H9 (cell line): ENCODE results near the gene MYLK. TPM values are rescaled to one million over a fixed set of nuclear protein-coding genes. Genes with fewer than 3 reads are reported as not detected.

Source experiments
- DNase-seq: peaks from one replicate; pipeline ENCODE4 v3.0.0-alpha.2; 2017
- H2AFZ ChIP-seq: one replicate; pipeline ENCODE4 v1.6.1; 2013; ENCODE audit warnings: mild to moderate bottlenecking, low read length, control low read depth, moderate library complexity
- H2AK5ac ChIP-seq: 2 replicates; pipeline ENCODE4 v1.6.1; 2013; ENCODE audit warnings: low read length, control low read depth, mixed read lengths; ENCODE audit not compliant: insufficient read length
- H2BK120ac ChIP-seq: one replicate; pipeline ENCODE4 v1.6.1; 2013; ENCODE audit warnings: low read depth, mild to moderate bottlenecking, low read length, control low read depth, inconsistent platforms; ENCODE audit not compliant: poor library complexity, severe bottlenecking
- H2BK12ac ChIP-seq: 2 replicates; pipeline ENCODE4 v1.6.1; 2013; ENCODE audit warnings: low read length, control low read depth, mixed read lengths, low read depth; ENCODE audit not compliant: insufficient read length
- H2BK15ac ChIP-seq: 2 replicates; pipeline ENCODE4 v1.6.1; 2013; ENCODE audit warnings: low read depth, low read length, control low read depth
- H2BK20ac ChIP-seq: one replicate; pipeline ENCODE4 v1.6.1; 2013; ENCODE audit warnings: low read depth, mild to moderate bottlenecking, low read length, control low read depth, inconsistent platforms; ENCODE audit not compliant: poor library complexity, severe bottlenecking
- H2BK5ac ChIP-seq: 2 replicates; pipeline ENCODE4 v1.6.1; 2013; ENCODE audit warnings: low read length, control low read depth, mixed read lengths; ENCODE audit not compliant: insufficient read length
- H3K14ac ChIP-seq: 2 replicates; pipeline ENCODE4 v1.6.1; 2013; ENCODE audit warnings: low read length, control low read depth; ENCODE audit not compliant: insufficient read depth
- H3K18ac ChIP-seq: 2 replicates; pipeline ENCODE4 v1.6.1; 2013; ENCODE audit warnings: low read depth, mild to moderate bottlenecking, mixed read lengths, low read length, control low read depth; ENCODE audit not compliant: insufficient read length
- H3K23ac ChIP-seq: 2 replicates; pipeline ENCODE4 v1.6.1; 2013; ENCODE audit warnings: low read length, control low read depth, mixed read lengths, low read depth; ENCODE audit not compliant: insufficient read length
- H3K23me2 ChIP-seq: 2 replicates; pipeline ENCODE4 v1.6.1; 2013; ENCODE audit warnings: low read depth, mild to moderate bottlenecking, mixed read lengths, low read length, control low read depth; ENCODE audit not compliant: insufficient read length, poor library complexity, severe bottlenecking
- H3K27ac ChIP-seq: 2 replicates; pipeline ENCODE4 v1.5.1; 2013; ENCODE audit warnings: low read length, control low read depth, mixed read lengths, low read depth; ENCODE audit not compliant: insufficient read length
- H3K27me3 ChIP-seq: 2 replicates; pipeline ENCODE4 v1.6.1; 2013; ENCODE audit warnings: low read length, control low read depth, inconsistent platforms; ENCODE audit not compliant: insufficient read depth
- H3K4ac ChIP-seq: 2 replicates; pipeline ENCODE4 v1.6.1; 2013; ENCODE audit warnings: low read depth, mild to moderate bottlenecking, control low read depth, inconsistent platforms, low read length, moderate library complexity
- H3K4me1 ChIP-seq: 2 replicates; pipeline ENCODE4 v1.6.1; 2013; ENCODE audit warnings: low read length, control low read depth, inconsistent platforms; ENCODE audit not compliant: insufficient read depth
- H3K4me2 ChIP-seq: 2 replicates; pipeline ENCODE4 v1.6.1; 2013; ENCODE audit warnings: low read length, control low read depth, mixed read lengths; ENCODE audit not compliant: insufficient read length, insufficient read depth
- H3K56ac ChIP-seq: 2 replicates; pipeline ENCODE4 v1.6.1; 2013; ENCODE audit warnings: low read depth, mild to moderate bottlenecking, mixed read lengths, low read length, control low read depth; ENCODE audit not compliant: insufficient read length
- H3K79me1 ChIP-seq: 2 replicates; pipeline ENCODE4 v1.6.1; 2013; ENCODE audit warnings: low read depth, mild to moderate bottlenecking, moderate library complexity, low read length, control low read depth, inconsistent platforms; ENCODE audit not compliant: insufficient read depth, poor library complexity, severe bottlenecking
- H3K79me2 ChIP-seq: 2 replicates; pipeline ENCODE4 v1.6.1; 2013; ENCODE audit warnings: low read length, control low read depth, inconsistent platforms; ENCODE audit not compliant: insufficient read depth
- H3K9ac ChIP-seq: 2 replicates; pipeline ENCODE4 v1.6.1; 2013; ENCODE audit warnings: low read length, control low read depth, mixed read lengths; ENCODE audit not compliant: insufficient read length; ENCODE audit errors: extremely low read depth
- H3K9me3 ChIP-seq: one replicate; pipeline ENCODE4 v1.6.1; 2013; ENCODE audit warnings: low read depth, low read length, inconsistent platforms; ENCODE audit not compliant: control insufficient read depth
- H3T11ph ChIP-seq: one replicate; pipeline ENCODE4 v1.6.1; 2013; ENCODE audit warnings: mild to moderate bottlenecking, low read length, control low read depth, inconsistent platforms
- H4K20me1 ChIP-seq: one replicate; pipeline ENCODE4 v1.6.1; 2013; ENCODE audit not compliant: control insufficient read depth, insufficient read length, insufficient read depth
- H4K5ac ChIP-seq: 2 replicates; pipeline ENCODE4 v1.6.1; 2013; ENCODE audit warnings: low read depth, mild to moderate bottlenecking, mixed read lengths, low read length, control low read depth; ENCODE audit not compliant: insufficient read length
- H4K8ac ChIP-seq: replicated peaks from 2 replicates; pipeline ENCODE4 v1.6.1; 2013; ENCODE audit warnings: low read length, control low read depth, mixed read lengths, low read depth; ENCODE audit not compliant: insufficient read length
- H4K91ac ChIP-seq: 2 replicates; pipeline ENCODE4 v1.6.1; 2013; ENCODE audit warnings: low read depth, mild to moderate bottlenecking, moderate library complexity, mixed read lengths, low read length, control low read depth; ENCODE audit not compliant: insufficient read length
- H3K27ac Mint-ChIP-seq, 3 experiments: 2 replicates in 2 of 3; 3 replicates in 1 of 3; pipeline ENCODE4 v1.8.0; 2020 to 2021; ENCODE audit warnings: mixed read lengths in 3 of 3, mild to moderate bottlenecking in 1 of 3, moderate library complexity in 1 of 3
- H3K27me3 Mint-ChIP-seq: 2 replicates; pipeline ENCODE4 v1.8.0; 2021; ENCODE audit warnings: low read depth, mild to moderate bottlenecking, moderate library complexity, mixed read lengths
- H3K36me3 Mint-ChIP-seq, 3 experiments: 2 replicates in 2 of 3; 3 replicates in 1 of 3; pipeline ENCODE4 v1.8.0; 2020 to 2021; ENCODE audit warnings: low read depth in 3 of 3, mixed read lengths in 3 of 3; ENCODE audit not compliant: insufficient read depth in 1 of 3
- H3K4me1 Mint-ChIP-seq, 2 experiments: 2 replicates each; pipeline ENCODE4 v1.8.0; 2020; ENCODE audit warnings: mixed read lengths in 2 of 2
- H3K4me3 Mint-ChIP-seq, 2 experiments: 2 replicates in 1 of 2; 3 replicates in 1 of 2; pipeline ENCODE4 v1.8.0; 2020 to 2021; ENCODE audit warnings: mild to moderate bottlenecking in 2 of 2, mixed read lengths in 2 of 2, moderate library complexity in 1 of 2
- H3K9me3 Mint-ChIP-seq, 2 experiments: 2 replicates in 1 of 2; 3 replicates in 1 of 2; pipeline ENCODE4 v1.8.0; 2020; ENCODE audit warnings: mild to moderate bottlenecking in 2 of 2, mixed read lengths in 2 of 2, moderate library complexity in 1 of 2
- CTCF ChIP-seq: fragments of 200-600 bp; sonication (generic); conservative IDR thresholded peaks from 3 replicates; pipeline ENCODE4 v1.8.0; 2021; ENCODE audit warnings: antibody characterized with exemption, mild to moderate bottlenecking
- WGBS: extraction: QIAGEN DNeasy Blood & Tissue Kit; methylation state at CpG from one replicate; pipeline ENCODE4 v1.1.7; 2013; ENCODE audit warnings: missing lambda C conversion rate, low lambda C conversion rate, mixed read lengths; ENCODE audit not compliant: insufficient read length; ENCODE audit errors: extremely low coverage; 5-methylcytosine and 5-hydroxymethylcytosine counted together
- total RNA-seq: library from RNA; stranded (reverse); gene quantifications from 2 replicates; pipeline ENCODE4 v1.2.1, GENCODE V29; 2021

Gene MYLK
- total RNA-seq, 1 experiment from 2014 or later: 10.1 TPM

GRCh38 chr3:123702720-123703119 lies 181.4 kb downstream of the MYLK start:
- Mint-ChIP-seq H3K36me3 (peaks cover 0 to 4% (median 0%) of the 10 kb centered on the region in 3 experiments; a peak in 2 of 7 replicates), H3K4me1 (peaks cover 6 to 13% of the 10 kb centered on the region in 2 experiments), H3K9me3 (no peaks in the 10 kb centered on the region), H3K27ac (no peak overlapping the region), H3K4me3 (no peak overlapping the region), H3K27me3 (no peaks in the 10 kb centered on the region)
- Histone ChIP-seq H3K9ac (no peak overlapping the region), H3K14ac (no peak overlapping the region), H3K79me1 (no peaks in the 10 kb centered on the region), H4K5ac (no peak overlapping the region), H4K91ac (no peak overlapping the region), H3T11ph (no peak overlapping the region), H4K20me1 (no peaks in the 10 kb centered on the region), H3K23ac (no peak overlapping the region), H2AK5ac (no peak overlapping the region), H3K4ac (no peak overlapping the region), H4K8ac (no peak overlapping the region), H3K79me2 (no peaks in the 10 kb centered on the region), H2BK15ac (no peak overlapping the region), H3K4me2 (no peak overlapping the region), H2AFZ (no peak overlapping the region), H2BK5ac (no peak overlapping the region), H3K27ac (no peak overlapping the region), H3K56ac (no peak overlapping the region), H2BK20ac (no peak overlapping the region), H2BK120ac (no peak overlapping the region), H3K27me3 (no peaks in the 10 kb centered on the region), H3K23me2 (no peaks in the 10 kb centered on the region), H3K9me3 (no peaks in the 10 kb centered on the region), H3K4me1 (no peaks in the 10 kb centered on the region), H2BK12ac (no peak overlapping the region), H3K18ac (no peak overlapping the region)
- no peak for TF ChIP-seq CTCF
- no CpG with 5 or more reads among the region's 2 CpGs for WGBS
- no peak for DNase-seq
